Rectal smooth muscle tissue (tissue), 1 donor: Measurements from ENCODE around the gene NARS2.

Experiments
- H3K27ac ChIP-seq: one replicate; pipeline ENCODE4 v1.7.0; 2013; ENCODE audit warnings: low read depth, low read length, inconsistent platforms
- H3K27me3 ChIP-seq: one replicate; pipeline ENCODE4 v1.7.0; 2013; ENCODE audit warnings: low read length; ENCODE audit not compliant: control insufficient read depth, insufficient read depth
- H3K36me3 ChIP-seq: one replicate; pipeline ENCODE4 v1.7.0; 2013; ENCODE audit warnings: low read length; ENCODE audit not compliant: control insufficient read depth, insufficient read depth
- H3K4me1 ChIP-seq: one replicate; pipeline ENCODE4 v1.7.0; 2013; ENCODE audit warnings: low read length; ENCODE audit not compliant: control insufficient read depth, insufficient read depth
- H3K4me3 ChIP-seq: one replicate; pipeline ENCODE4 v1.7.0; 2013; ENCODE audit warnings: low read length
- H3K9ac ChIP-seq: one replicate; pipeline ENCODE4 v1.7.0; 2013; ENCODE audit warnings: low read length

The NARS2 gene

GRCh38 chr11:78551066-78551465, 23.6 kb downstream of the NARS2 start:
- H3K4me3 ChIP-seq: no peak overlapping the region
- no peak overlapping the region for H3K27ac ChIP-seq
- H3K27me3 ChIP-seq: no peaks in the 10 kb centered on the region
- no peaks in the 10 kb centered on the region for H3K36me3 ChIP-seq
- H3K4me1 ChIP-seq: no peaks in the 10 kb centered on the region
- no peak overlapping the region for H3K9ac ChIP-seq

DNA sequence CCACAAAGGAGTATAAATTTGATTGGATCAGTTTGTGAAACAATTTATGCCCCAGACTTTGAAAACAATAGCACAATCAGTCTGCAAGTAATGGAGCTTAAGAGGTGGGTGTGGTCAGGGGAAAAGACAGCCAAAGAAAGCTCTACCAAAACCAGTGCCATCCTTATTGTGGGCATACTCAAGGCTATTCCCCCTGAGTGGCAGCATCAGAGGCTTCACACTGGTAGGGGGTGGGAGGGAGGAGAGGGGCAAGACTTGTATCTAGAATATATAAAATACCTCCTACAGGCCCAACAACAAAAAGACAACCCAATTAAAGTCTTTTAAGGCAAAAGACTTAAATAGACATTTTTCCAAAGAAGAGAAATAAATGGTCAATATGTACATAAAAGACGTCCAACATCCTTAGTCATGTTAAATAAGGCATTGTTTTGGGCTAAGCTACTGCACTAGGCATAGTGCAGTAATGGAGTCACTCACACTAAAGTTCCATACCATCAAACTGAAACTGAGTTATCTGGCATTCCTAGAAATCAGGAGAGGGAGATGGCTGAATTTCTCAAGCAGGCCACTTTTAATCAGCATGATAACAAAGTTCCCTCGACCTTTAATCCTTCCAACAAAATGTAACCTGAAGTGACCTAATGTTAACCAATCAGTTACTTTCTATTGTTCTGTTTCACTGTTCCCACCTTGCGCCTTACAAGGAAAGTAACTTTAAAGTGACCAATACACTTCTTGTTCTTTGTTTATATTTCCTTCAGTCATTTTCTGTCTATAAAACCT, 24.8 kb downstream of the NARS2 start:
- H3K4me1 ChIP-seq: no peaks in the 10 kb centered on the region
- no peak overlapping the region for H3K27ac ChIP-seq
- H3K27me3 ChIP-seq: no peaks in the 10 kb centered on the region
- H3K36me3 ChIP-seq: no peaks in the 10 kb centered on the region
- no peak overlapping the region for H3K4me3 ChIP-seq
- no peak overlapping the region for H3K9ac ChIP-seq

- no peak overlapping the region for H3K27ac ChIP-seq
- H3K9ac ChIP-seq: no peak overlapping the region
- no peaks in the 10 kb centered on the region for H3K27me3 ChIP-seq
- H3K36me3 ChIP-seq: no peaks in the 10 kb centered on the region
- H3K4me1 ChIP-seq: no peaks in the 10 kb centered on the region
- no peak overlapping the region for H3K4me3 ChIP-seq
Measured at GRCh38 chr11:78548911-78549590, 25.6 kb downstream of the NARS2 start.

DNA sequence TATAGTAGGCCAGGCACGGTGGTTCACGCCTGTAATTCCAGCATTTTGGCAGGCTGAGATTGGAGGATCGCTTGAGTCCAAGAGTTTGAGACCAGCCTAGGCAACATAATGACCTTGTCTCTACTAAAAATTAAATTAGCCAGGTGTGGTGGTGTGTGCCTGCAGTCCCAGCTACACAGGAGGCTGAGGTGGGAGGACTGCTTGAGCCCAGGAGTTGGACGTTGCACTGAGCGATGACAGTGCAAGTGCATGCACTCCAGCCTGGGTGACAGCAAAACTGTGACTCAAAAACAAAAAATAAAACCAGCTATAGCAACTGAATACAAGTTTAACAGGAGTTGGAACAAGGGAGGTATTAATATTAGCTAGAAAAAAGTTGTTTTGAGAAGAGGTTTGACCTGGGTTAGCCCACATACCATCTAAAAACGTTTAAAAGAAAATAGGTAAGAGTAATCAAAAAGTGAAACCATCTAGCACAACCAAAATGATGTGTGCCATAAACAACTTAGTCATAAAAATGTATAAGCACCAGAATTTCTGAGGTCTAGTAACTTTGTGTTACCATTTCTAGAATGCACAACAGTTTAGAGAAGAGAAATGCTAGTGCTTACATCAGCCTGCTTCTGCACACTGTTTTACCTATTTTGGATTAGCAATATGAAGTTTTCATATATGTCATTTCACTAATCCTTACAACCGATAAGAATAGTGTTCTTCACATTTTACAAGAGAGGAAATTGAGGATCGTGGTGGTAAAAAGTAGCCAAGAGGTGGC, 26.5 kb downstream of the NARS2 start:
- Histone ChIP-seq H3K9ac (no peak overlapping the region), H3K4me1 (no peaks in the 10 kb centered on the region)

DNA sequence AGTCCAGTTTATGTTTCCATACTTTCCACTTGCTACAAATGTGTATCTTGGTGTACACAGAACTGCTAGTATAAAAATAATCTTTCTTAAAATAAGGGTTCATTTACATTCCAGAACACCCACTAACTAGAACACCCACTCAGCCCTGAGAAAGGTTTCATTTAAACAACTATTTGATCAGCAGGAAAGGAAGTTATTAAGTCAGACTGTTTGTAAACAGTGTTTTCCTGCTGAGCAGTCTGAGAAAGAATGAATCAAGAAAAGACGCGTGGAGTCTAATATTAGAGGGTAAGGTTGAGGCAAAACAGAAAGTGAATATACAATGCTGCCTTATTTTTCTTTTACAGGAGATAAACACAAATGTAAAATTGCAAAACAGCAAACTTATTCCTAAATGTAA, 32.7 kb downstream of the NARS2 start:
- Histone ChIP-seq H3K4me3 (no peak overlapping the region), H3K4me1 (peaks cover 3% of the 10 kb centered on the region), H3K27me3 (no peaks in the 10 kb centered on the region), H3K36me3 (no peaks in the 10 kb centered on the region), H3K27ac (no peak overlapping the region), H3K9ac (no peak overlapping the region)

More for the DNA sequence above, 26.5 kb downstream of the NARS2 start:
- H3K4me3 ChIP-seq: no peak overlapping the region
- H3K36me3 ChIP-seq: no peaks in the 10 kb centered on the region
- H3K27me3 ChIP-seq: no peaks in the 10 kb centered on the region
- H3K27ac ChIP-seq: no peak overlapping the region

GRCh38 chr11:78541537-78541936, 33.1 kb downstream of the NARS2 start:
- H3K9ac ChIP-seq: no peak overlapping the region
- H3K27me3 ChIP-seq: no peaks in the 10 kb centered on the region
- peaks cover 3% of the 10 kb centered on the region for H3K4me1 ChIP-seq
- no peak overlapping the region for H3K4me3 ChIP-seq
- H3K27ac ChIP-seq: no peak overlapping the region
- no peaks in the 10 kb centered on the region for H3K36me3 ChIP-seq

- H3K27ac ChIP-seq: no peak overlapping the region
- no peak overlapping the region for H3K9ac ChIP-seq
- no peaks in the 10 kb centered on the region for H3K36me3 ChIP-seq
- no peaks in the 10 kb centered on the region for H3K27me3 ChIP-seq
- peaks cover 3% of the 10 kb centered on the region for H3K4me1 ChIP-seq
- no peak overlapping the region for H3K4me3 ChIP-seq
Measured at GRCh38 chr11:78540256-78540655, 34.4 kb downstream of the NARS2 start.

DNA sequence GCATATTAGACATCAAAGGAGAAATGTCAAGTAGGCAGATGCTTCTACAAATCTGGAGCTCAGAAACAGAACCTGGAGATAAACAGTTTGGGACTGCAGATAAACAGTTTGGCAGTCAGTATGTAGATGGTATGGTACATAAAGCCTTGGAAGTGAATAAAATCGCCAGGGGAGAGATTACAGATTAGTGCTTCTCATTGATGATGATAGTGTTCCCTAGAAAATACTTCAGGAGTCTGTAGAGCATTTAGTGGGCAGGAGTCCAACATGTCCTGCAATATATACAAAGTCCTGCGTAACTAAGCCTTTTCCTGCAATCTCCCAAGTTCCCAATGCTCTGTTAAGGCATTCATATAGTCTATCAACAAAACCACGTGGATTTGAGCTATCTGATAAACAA, 35.2 kb downstream of the NARS2 start:
- Histone ChIP-seq H3K9ac (no peak overlapping the region), H3K27me3 (no peaks in the 10 kb centered on the region), H3K4me3 (no peak overlapping the region), H3K36me3 (no peaks in the 10 kb centered on the region), H3K4me1 (peaks cover 3% of the 10 kb centered on the region), H3K27ac (no peak overlapping the region)

DNA sequence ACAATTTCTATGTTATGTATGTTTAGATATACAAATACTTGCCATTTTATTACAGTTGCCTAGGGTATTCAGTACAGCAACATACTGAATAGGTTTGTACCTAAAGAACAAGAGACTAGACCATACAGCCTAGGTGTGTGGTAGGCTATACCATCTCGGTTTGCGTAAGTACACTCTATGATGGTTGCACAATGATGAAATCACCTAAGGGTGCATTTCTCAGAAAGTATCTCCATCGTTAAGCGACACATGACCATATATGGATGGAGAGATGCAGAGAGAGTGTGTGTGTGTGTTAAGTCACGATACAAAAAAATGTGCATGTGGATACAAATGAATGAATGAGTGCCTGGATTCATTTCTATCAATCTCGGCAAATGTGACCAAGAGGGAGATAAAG, 37.7 kb downstream of the NARS2 start:
- peaks cover 3% of the 10 kb centered on the region for H3K4me1 ChIP-seq
- H3K4me3 ChIP-seq: no peak overlapping the region
- H3K36me3 ChIP-seq: no peaks in the 10 kb centered on the region
- H3K9ac ChIP-seq: no peak overlapping the region
- H3K27me3 ChIP-seq: no peaks in the 10 kb centered on the region
- H3K27ac ChIP-seq: no peak overlapping the region

GRCh38 chr11:78535920-78536319, 38.7 kb downstream of the NARS2 start:
- Histone ChIP-seq H3K4me3 (no peak overlapping the region), H3K4me1 (peaks cover 3% of the 10 kb centered on the region), H3K27me3 (no peaks in the 10 kb centered on the region), H3K27ac (no peak overlapping the region), H3K36me3 (no peaks in the 10 kb centered on the region), H3K9ac (no peak overlapping the region)

GRCh38 chr11:78535027-78535426, 39.6 kb downstream of the NARS2 start:
- H3K4me3 ChIP-seq: no peak overlapping the region
- no peaks in the 10 kb centered on the region for H3K27me3 ChIP-seq

GRCh38 chr11:78533399-78533798, 41.3 kb downstream of the NARS2 start:
- H3K36me3 ChIP-seq: no peaks in the 10 kb centered on the region
- no peak overlapping the region for H3K9ac ChIP-seq
- no peaks in the 10 kb centered on the region for H3K4me1 ChIP-seq
- no peak overlapping the region for H3K4me3 ChIP-seq
- no peak overlapping the region for H3K27ac ChIP-seq
- no peaks in the 10 kb centered on the region for H3K27me3 ChIP-seq

More at GRCh38 chr11:78535027-78535426, 39.6 kb downstream of the NARS2 start:
- Histone ChIP-seq H3K27ac (no peak overlapping the region), H3K36me3 (no peaks in the 10 kb centered on the region), H3K9ac (no peak overlapping the region), H3K4me1 (peaks cover 3% of the 10 kb centered on the region)
